HG02588 (cell line): ENCODE measurements around the gene MARK3.

ENCODE experiments used
- ATAC-seq: cut with Tn5 transposase; IDR thresholded peaks from one replicate; pipeline ENCODE4 v1.9.1; 2021; ENCODE audit warnings: mild to moderate bottlenecking, moderate library complexity; ENCODE audit not compliant: unreplicated experiment

MARK3 gene

DNA sequence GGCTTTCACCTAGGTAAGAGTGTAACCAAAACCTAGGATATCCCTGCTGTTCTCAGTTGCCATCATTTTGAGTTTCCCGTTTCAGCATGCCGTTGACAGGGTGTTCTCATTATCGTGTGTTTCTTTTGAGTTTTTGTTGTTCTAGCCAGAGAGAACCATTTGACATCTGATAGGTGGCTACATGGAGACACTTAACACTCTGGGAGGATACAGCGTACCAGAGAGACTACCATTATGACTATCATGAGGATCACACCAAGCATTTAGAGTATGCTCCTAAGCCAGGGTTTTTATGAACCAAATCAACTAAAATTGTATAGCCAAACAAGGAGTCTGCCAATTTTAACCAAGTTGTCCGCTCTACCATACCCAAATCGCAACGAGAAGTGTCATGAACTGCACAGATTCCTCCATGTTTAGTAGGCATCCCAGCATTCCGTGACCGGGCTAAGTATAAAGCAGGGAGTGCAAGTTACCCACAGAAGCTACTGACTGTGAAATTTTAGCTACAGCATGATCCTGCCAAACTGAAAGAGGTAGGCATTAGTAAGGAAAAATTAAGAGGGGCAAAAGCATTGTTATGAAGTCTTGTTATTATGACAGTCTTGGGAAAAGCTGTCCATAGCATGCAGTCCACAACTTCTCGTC, 48.8 kb downstream of the MARK3 start:
- ATAC-seq: no peak

GRCh38 chr14:103434868-103435442, 49.7 kb downstream of the MARK3 start:
- ATAC-seq: no peak

DNA sequence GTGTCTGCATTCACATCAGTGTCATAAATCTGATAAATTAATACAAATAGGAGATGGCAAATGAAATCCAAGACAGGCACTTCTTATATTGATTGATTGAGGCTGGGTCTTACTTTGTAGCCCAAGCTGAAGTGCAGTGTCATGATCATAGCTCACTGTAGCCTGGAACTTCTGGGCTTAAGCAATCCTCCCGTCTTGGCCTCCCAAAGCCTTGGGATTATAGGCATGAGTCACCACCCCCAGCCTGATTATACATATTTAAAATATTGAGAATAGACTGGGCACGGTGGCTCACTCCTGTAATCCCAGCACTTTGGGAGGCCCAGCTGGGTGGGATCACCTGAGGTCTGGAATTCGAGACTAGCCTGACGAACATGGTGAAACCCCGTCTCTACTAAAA, 51.3 kb downstream of the MARK3 start:
- no peak for ATAC-seq

GRCh38 chr14:103442288-103442687, 57.1 kb downstream of the MARK3 start:
- no peak for ATAC-seq

DNA sequence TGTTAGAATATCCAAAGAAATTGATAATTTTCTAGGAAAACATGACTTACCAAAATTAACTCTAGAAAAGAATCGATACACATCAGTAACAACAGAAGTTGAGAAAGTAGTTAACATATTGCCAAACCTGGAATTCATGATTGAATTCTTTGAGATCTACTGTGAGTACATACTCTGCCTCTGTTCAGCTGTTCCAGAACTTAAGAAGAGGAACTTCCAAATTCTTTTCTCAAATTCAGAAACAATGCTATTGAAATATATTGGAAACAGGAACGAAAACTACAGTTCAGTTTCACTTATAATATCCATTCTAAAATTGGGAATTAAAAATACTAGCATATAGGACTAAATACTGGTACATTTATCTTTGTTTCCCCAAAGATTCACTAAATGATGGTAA, 57.9 kb downstream of the MARK3 start:
- no peak for ATAC-seq

DNA sequence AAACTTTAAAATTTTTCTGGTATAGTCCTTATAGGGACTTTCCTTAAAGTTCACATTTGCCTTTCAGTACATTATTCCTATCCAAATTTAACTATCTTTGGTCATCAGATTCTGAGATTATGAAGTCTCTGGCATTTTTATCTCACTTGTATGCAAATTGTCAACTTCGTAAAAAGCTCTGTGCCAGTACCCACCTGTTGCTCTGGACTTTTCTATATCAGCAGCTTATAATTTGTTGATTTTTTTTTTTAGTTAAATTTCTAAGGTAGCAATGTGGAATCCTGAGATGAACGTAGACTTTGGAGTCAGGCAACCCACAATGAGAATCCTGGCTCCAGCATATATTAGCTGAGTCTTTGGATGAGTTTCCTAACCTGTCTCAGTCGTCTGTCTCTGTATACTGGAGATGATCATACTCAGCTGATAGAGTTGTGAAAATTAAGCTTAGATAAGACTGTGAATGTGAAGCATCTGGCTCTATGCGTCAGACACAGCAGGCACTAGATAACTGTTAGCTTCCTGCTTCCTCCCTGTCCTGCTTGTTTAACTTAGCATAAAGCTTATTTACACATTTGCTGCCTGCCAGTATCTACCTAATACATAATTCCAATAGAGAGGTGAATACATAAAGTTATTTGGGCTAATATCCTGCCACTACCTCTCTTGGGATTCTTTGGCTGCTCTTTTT, 59.8 kb downstream of the MARK3 start:
- ATAC-seq: no peak

DNA sequence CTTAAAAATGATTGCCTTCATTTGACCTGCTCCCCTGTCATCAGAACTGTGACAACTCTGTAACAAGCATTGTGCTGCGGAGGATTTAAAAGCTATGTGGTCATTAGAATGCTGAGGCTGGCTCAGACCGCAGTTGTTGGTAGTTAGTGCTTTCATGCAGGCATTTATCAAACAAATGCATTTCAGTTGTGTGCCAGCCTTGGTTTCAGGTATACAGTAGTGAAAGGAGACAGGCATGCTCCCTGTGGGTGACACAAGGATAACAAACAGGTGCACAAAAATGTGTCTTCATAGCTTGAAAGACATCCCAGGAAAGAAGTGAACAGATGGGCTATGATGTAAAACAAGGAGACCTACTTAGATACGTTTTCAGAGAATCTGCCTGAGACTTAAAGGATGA, 60.6 kb downstream of the MARK3 start:
- ATAC-seq: no peak

GRCh38 chr14:103448097-103448496, 62.9 kb downstream of the MARK3 start:
- no peak for ATAC-seq

DNA sequence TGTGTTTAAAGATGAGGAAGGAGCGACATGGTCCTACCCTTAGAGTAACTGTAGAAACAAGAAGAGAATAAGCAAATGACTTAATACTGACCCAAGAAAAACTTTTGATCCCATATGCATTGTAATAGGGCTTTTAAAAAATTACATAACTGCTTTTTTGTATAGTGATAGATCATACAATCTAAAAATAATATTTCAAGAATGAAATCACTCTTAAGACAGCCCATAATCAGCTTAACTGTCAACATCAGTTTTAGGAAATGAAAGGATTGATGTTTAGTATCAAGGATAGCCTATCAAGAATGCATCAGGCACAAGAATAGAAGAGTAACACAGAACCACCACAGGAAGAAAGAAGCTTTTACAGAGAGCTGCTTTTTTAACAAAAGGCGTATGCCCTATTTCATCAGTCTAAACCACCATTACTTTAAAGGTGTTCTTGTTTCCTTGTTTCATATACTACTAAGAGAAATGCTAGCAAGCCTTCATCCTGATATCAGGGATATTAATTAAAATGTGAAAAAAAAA, 64.5 kb downstream of the MARK3 start:
- ATAC-seq: no peak

DNA sequence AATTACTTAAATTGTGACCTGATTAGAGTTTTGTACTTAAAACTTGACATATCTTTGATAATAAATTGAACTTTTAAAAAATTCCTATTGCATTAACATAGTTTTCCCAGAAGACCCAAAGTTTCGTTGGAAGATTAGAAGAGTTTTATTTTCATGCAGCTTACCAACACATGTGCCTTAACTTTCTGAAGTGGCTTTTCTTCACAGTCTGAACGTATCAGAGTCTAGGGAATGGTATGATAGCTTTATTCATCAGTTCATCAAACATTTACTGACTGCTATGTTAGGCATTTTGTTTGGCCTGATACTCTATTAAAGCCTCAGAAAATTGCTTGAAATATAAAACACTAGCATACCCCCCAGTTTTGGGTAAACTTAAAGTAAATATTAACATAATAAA, 65.2 kb downstream of the MARK3 start:
- no peak for ATAC-seq

DNA sequence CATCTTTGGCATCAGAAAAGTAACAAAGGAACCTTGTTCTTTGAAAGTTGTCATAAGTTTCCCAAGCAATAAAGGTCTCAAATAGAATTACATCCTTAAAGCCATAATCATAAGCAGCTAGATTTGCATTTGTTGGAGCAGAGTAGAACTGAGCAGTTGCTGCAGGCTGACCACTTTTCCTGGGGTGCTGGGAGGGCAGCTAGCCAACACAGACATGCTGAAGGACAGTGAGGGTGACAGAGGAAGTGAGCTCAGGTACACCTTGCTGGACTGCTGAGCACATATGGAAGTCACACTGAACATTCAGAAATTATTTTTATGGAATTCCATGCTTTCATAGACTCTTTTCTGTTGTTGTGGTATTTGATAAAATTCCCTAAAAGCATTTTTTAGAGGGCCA, 66.2 kb downstream of the MARK3 start:
- no peak for ATAC-seq

DNA sequence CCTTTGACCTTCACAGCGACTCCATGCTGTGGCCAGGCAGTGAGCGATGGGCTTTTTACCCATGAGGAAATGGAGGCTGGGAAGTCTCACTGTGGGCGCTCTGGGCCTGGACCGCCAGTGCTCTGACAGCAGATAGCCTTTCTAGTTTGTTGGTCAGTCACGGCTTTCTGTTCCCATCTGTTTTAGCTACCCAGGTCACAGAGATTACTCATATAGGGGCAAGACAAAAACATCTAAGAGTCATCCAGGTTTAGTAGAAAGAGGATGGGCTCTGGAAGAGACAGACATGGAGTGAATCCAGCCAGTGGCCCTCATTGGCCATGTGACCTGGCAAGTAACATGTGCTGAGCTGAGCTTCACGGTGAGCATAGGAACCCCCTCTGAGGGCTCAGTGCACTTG, 68.6 kb downstream of the MARK3 start:
- no peak for ATAC-seq

DNA sequence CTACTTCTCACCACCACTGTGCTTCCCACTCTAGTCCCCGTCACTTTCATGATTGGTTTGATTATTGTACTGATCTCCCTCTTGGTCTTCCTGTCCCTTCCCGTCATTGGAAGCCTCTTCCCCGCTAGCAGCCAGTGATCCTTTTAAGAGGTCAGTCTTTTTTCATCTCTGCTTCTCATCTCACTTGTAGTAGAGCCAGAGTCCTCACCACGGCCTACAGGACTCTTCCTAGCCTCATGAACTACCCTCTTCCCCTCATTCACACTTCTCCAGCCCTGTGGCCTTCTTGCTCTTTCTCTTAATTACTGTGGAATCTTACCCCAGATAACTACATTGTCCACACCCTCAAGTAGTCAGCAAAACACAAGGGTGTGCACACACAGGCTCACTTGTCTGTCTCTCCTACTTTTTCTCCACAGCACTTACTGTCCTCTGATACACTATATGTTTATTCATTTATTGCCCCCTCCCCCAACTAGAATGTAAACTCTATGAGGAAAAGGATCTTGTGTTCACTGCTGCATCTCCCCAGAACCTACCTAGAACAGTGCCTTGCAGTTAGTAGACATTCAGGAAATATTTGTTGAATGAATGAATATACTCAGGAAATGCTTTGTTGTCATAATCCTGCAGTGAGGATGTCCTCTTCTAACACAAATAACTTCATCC, 71.1 kb downstream of the MARK3 start:
- no peak for ATAC-seq

DNA sequence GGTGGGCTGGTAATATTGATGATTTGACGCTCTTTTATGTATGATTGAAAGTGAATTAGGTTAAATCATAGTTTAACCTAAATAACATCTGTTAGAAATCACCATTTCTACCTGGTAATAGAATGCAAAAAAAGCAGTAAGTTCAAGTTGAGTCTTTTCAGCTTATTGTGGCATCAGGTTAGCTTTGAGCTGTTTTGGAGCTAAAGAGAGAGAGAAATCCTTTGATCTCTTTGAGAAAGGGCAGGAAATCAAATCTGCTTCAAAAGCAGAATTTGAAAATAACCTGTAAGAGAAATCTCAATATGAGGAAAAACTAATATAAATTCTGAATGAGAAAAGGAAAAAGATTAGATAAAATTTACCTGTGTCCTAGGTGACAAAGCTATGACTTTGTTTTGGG, 75.2 kb downstream of the MARK3 start:
- no peak for ATAC-seq

DNA sequence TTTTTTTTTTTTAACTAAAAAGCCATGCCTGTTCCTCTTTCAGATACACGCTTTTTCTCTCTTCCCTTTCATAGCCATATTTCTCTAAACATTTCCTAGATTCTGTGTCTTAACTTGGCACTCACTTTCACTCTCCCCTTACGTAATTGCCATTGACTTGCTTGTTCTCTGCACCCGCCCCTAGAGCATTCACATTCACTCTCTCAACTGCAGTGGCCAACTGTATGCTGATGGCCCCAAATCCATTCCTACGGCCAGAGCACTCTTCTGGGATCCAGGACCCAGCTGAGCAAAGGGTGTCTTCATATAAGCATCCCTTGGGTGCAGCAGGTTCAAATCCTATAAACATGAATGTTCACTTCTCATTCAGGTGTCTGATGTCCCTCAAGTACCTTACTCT, 77.9 kb downstream of the MARK3 start:
- ATAC-seq: no peak

DNA sequence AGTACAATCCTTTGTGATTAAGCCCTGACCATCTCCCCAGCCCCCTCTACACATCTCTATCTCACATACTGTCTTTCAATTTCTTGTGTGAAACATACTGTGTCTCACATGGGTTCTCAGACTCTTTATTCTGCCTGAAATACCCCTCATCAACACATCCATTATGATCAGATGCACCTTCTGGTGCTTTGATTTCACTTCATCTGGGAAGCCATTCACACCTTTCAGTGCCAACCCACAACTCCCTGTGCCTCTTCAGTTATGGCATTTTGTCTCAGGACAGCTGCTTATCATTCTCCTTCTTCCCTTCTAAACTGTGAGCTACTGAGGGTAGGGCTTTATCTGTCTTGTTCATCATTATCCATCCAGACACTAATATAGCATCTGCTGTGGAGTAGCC, 78.6 kb downstream of the MARK3 start:
- no peak for ATAC-seq

- ATAC-seq: no peak
Observed at GRCh38 chr14:103472939-103473338, 87.7 kb downstream of the MARK3 start.

- no peak for ATAC-seq
Observed at GRCh38 chr14:103474893-103475292, 89.7 kb downstream of the MARK3 start.

GRCh38 chr14:103476065-103476464, 90.8 kb downstream of the MARK3 start:
- no peak for ATAC-seq

DNA sequence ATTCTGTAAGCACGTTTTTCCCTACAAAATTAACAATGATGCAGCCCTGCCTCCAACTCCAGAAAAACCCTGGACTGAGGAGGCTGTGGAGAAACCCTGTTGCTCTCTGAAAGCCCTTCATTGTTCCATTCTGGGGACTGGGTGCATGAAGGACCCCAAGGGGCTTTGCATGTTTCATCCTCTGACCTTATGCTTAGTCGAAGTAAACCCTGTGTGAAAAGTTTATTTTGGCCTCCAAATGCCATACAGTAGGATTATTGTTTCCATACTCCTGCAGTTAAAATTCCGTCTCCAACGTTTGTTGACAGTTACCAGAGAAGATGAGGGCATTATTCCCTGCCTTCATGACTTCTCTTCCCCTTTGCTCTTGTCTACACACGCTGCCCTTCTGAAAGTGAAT, 91.4 kb downstream of the MARK3 start:
- no peak for ATAC-seq

- ATAC-seq: no peak
Observed at GRCh38 chr14:103480595-103480994, 95.4 kb downstream of the MARK3 start.

DNA sequence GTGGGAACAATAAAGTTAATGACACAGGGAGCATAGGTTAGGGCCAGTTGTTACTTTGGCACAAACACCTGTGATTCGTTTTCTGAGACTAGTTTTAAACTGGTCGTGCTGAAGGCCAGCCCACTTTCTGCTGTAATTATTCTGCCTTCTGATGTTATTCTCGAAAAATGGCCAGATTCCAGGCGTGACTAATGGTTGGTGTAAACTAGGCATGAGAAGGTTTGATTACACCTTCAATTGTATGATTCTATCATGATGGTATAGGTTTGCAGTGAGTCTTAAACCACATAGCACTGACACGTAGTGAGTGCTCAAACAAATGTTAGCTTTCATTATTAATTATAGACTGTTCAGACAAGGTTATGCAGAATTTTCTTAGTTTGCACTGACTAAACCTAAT, 98.4 kb downstream of the MARK3 start:
- no peak for ATAC-seq
